Prostate gland (tissue), 2 donors: ENCODE data around the gene MOG.

ENCODE experiments used
- POLR2A ChIP-seq: fragments of 450-650 bp; IDR thresholded peaks from one replicate; pipeline ENCODE4 v1.6.1; 2016; ENCODE audit warnings: antibody characterized with exemption, mild to moderate bottlenecking
- POLR2AphosphoS5 ChIP-seq: sonication (generic); formaldehyde crosslinking; IDR thresholded peaks from one replicate; pipeline ENCODE4 v1.6.1; 2017; ENCODE audit warnings: antibody characterized with exemption
- TF ChIP-seq, protein P1 (sequence below), 4 experiments: fragments of 200-600 bp in 2 of 4; fragments of 450-650 bp in 2 of 4; sonication (generic) in 2 of 4; IDR thresholded peaks; 1 replicate in 3 of 4; 2 replicates in 1 of 4; pipeline ENCODE4 v1.5.1; 2016 to 2019; ENCODE audit warnings: antibody characterized with exemption in 4 of 4, mild to moderate bottlenecking in 2 of 4, moderate library complexity in 2 of 4

GRCh38 chr6:29694637-29695036 lies 37.7 kb downstream of the MOG start:
- TF ChIP-seq, protein P1, sequence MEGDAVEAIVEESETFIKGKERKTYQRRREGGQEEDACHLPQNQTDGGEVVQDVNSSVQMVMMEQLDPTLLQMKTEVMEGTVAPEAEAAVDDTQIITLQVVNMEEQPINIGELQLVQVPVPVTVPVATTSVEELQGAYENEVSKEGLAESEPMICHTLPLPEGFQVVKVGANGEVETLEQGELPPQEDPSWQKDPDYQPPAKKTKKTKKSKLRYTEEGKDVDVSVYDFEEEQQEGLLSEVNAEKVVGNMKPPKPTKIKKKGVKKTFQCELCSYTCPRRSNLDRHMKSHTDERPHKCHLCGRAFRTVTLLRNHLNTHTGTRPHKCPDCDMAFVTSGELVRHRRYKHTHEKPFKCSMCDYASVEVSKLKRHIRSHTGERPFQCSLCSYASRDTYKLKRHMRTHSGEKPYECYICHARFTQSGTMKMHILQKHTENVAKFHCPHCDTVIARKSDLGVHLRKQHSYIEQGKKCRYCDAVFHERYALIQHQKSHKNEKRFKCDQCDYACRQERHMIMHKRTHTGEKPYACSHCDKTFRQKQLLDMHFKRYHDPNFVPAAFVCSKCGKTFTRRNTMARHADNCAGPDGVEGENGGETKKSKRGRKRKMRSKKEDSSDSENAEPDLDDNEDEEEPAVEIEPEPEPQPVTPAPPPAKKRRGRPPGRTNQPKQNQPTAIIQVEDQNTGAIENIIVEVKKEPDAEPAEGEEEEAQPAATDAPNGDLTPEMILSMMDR (IDR thresholded peaks at IDR 0.05): no peak
- TF ChIP-seq POLR2AphosphoS5 (no peak), POLR2A (no peak)
